ENCODE measurements around the gene DNER.

Gene DNER

DNA sequence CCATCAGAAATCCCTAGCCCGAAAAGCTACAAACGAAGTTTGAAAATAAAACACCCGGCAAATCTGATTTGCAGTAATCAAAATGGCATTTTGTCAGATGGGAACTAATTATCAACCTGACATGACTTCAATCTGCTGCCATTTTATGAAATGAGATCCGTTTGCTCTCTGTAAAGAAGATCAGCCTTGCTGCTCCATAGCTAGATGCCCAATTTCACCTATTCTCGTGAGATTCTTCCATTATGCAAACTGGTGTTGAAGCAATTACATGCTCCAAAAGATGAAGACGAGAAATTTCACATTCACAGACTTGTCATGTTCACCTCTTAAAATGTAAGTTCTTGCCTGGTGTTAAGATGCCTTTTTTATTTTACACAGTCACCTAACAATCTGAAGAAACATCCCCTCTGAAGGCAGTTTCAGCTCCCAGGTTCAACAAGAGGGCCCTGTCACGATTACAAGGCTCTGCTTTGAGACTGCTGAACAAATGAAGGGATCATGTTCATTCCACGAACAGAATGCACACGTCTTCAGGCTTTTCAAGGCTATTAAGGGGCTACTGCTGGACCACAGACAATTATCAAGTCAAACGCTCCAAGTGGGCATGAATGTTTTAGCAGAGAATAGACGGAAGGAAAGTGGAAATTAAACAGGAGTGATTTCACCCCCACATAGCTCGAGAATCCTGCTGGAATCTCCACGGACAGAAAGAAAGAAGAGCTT is 270.6 kb downstream of the DNER start:
- DNase-seq (ENCODE audit: low read depth in 2 of 2): no peak

DNA sequence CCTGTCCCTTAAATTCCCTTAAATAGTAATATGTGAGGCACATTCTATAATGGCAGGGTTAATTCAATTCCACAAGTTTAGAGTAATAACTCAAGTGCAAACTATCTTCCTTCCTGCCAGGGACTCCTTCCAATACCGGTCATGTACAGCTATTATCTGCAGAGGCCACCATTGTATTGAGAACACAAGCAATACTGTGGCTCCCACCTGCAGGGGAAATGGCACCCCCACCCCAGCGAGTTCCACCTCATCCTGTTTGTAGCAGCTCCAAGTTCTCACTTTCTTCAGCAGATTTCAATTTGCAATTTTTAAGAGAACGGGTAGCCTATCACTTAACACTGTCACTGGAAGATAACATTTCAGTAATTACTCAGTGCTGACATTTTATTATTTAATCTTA is 271.2 kb downstream of the DNER start:
- no peak for DNase-seq (ENCODE audit: low read depth in 2 of 2)

DNA sequence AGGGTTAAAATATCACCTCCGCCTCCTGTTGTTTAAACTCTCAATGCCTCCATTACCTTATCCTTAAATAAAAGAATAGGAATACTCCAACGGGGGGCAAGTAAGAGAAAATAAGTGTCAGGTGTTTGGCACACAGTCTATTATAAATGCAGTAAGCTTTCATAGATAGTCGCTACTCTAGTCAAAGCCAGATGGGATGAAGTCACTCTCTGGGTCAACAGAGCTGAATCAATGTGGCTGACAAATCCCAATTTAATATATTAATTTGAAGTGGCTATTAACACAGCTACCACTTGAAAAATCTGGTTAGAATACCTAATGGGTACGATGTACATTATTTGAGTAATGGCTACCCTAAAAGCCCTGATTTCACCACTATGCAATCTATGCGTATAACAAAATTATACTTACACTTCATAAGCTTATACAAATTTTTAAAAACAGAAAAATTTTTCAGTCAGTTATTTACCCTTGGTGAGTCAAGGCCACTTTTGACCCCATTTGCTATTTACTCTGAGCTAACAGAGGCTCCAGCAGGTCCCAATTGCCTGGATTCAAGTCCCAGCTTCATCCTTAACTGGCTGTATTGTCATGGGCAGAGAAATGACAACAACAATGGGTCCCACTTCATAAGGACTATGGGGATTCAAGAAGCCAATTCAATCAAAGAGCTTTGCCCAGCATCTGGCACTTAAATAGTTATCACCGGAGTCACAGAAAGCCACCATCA is 275.8 kb downstream of the DNER start:
- DNase-seq (ENCODE audit: low read depth in 2 of 2): no peak

DNA sequence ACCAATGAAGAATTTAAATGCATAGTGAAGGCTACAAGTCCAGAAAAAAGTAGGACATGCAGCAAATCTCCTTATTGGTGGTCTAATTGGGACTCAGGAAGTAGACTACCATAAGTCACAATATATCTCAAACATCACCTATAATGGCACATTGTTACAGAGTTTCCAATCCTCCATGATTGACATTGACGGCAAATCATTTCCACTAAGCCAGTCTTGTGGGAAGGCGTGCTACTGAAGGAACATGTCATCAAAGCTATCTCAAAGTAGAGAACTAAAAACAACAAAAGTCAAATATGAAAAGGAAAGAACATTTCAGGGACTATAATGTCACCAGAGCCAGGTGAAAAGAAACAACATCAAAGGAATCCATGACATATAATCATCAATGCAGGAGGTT is 276.9 kb downstream of the DNER start:
- no peak for DNase-seq (ENCODE audit: low read depth in 2 of 2)

DNA sequence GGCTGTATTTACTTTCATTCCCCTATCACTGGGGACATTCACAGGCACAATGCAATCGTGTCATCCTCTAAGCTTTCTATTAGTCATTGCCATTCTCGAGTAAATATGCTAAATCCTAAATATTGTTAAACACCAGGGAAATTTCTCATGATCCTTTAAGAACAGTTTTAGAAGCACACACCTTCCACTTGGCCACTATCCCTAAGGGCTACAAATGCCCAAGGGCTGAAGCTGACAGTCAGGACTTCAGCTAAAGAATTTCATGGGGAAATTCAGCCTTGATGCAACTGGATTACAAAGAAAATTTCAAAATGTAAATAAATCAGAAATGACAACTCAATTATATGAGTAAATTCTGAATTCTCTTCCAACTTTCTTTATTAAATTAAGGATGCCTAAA is 280.2 kb downstream of the DNER start:
- no peak for DNase-seq (ENCODE audit: low read depth in 2 of 2)

DNA sequence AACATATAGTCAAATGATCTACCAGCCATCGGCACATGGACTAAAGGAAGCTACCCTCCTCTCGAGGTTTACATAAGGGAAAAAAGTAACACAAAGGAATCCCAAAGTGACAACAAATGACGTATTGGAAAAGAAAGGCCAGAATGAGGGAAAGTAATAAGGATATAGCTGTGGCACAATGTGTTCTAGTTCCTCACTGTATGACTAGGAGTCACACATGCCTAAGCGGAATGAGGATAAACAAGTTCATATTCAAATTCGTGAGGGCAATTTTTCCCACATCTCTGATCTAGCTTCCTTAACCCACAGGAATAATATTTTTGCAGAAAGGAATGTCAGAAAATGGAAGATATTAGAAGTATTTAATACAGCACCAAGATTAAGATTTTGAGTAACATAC is 281.0 kb downstream of the DNER start:
- DNase-seq (ENCODE audit: low read depth in 2 of 2): no peak

DNA sequence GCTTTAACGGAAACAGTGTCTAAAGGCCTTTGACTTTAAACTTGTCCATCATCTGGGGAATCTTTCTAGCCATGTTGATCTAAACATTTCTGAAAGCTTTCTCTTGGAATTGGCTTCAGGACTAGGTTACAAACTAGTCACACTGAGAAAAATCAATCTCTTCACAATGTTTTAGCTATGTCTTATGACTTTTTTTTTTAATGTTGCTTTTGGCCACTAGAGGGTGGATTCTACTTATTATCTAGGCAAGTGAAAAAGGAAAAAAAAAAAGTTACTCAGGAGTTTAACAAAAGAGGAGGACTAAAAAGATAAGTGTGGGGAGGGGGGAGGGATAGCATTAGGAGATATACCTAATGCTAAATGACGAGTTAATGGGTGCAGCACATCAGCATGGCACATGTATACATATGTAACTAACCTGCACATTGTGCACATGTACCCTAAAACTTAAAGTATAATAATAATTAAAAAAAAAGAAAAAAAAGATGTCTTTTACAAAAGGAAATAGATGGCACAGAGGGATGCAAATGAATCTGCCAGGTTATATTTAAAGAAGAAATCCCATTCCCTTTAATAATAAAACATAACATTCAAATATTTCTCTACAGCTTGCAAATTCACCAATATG is 282.9 kb downstream of the DNER start:
- DNase-seq (ENCODE audit: low read depth in 2 of 2): no peak

DNA sequence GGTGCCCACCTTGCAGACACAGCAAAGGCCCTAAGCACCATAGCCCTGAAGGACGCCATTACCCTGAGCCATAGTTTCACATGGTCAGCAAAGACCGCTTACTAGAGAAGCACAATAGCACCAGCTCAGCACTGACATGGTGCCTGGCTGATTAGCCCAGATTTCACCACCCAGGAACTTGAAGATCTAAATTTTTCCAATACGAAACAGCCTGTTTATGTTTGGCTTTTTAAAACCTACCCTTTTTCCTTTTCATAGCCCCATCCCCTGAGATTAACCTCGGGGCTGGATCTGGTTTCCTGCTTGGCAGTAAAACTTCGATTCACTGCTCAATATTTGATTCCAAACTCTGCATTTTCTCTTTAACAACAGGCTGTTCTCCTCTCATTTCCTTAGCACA is 284.8 kb downstream of the DNER start:
- no peak for DNase-seq (ENCODE audit: low read depth in 2 of 2)

DNA sequence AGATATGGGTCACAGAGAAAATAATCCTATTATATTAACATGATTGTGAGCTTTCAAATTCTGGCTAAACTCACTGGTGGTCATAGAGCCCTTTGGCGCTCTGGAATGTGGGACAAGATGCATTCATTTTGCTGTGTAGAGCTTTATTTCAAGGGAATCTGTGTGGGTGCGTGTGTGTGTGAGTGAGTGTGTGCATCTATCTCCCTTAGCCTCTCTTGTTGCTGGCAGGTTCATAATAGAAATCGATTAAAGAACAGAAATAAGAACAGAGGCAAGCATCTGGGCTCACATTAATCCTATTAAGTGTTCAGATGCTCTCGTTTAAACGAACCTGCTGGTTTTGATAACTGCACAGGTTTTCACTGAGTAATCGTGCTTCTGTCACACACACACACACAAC is 287.9 kb downstream of the DNER start:
- DNase-seq (ENCODE audit: low read depth in 2 of 2): no peak

DNA sequence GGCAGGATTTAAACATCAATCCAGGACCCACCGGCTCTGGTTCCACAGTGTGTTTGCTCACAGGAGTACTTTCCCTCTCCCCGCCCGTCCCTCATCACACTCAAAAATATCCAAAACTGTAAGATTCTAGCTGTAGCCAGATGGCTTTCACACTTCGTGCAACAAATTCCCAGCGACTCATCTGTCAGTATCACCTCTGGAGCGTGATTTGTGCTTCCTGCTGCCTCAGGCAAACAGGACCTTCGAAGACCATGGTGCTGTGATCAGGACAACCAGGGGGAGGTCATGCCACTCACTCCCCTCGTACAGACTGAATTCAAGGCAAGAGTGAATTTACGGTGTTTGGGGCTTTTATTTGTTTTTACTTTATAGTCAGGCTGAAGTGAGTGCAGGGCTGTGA is 288.8 kb downstream of the DNER start:
- DNase-seq (ENCODE audit: low read depth in 2 of 2): no peak

DNA sequence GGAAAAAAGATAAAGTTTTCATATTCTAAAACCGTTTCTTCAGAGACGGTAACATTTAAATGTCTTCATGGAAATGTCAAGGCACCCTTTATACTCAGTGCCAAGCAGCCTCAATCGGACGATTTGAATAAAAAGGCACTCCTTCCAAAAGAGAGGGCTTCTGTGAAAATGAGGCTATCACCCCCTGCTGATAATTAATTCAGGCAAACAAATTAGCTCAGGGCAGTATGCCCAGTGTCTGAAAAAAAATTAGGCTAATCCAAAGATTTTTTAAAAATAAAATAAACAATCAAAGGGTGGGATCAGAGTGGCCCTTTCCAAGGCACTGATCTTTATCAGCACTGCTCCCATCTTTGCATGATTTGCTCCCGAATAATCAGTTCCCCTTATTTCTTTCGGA is 292.3 kb downstream of the DNER start:
- no peak for DNase-seq (ENCODE audit: low read depth in 2 of 2)

DNA sequence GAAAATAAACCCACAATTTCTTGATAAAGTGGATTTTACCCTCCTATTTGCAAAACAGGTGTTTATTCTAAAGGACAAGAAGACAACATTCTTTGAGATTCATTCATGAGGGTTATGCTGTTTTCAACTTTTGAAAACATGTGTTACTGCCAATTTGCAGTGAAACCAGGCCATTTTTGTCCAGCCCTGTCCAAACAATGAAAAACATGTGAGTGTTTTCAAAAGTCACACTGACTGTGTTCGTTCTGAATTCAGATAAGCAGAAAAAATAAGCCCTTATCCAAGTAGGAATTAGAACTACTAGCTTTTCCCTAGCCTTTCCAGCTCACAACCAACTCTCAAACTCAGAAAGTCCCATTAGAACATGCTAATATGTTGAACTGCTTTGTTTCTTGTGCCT is 295.2 kb downstream of the DNER start:
- no peak for DNase-seq (ENCODE audit: low read depth in 2 of 2)

DNA sequence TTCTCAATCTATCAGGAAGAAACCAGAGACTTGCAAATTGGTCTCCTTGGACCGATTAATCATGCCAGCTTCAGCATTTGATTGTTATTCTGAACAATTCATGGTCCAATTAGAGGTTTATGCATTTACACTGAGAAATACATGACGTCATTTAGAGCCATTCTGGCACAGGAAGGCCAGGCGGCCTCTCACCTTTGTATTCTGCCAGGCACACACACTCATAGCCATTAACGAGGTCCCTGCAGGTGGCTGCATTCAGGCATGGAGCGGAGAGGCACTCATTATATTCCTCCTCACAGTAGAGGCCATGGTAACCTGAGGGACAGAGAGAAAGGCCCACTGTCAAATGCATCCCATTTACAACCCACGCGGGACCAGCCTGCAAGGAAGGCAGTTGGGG is 296.4 kb downstream of the DNER start:
- no peak for DNase-seq (ENCODE audit: low read depth in 2 of 2)

DNA sequence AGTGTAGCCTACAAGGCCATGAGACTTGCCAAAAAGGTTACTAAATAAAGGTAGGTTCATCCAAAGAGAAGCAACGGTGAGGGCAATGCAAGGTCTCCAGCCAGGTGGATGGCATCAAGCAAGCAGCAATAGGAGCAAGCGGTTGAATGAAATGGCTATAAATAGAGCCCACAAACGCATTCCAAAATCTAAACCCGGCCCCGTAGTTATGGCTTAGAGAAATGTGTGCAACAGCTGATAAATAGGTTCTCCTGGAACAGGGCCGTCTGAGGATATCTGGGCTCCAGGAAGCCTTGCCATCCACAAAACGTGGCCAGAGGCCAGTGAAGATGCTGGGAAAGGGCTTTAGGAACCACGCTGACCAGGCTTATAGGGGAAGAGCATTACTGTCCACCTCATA is 297.2 kb downstream of the DNER start:
- DNase-seq (ENCODE audit: low read depth in 2 of 2): no peak

DNA sequence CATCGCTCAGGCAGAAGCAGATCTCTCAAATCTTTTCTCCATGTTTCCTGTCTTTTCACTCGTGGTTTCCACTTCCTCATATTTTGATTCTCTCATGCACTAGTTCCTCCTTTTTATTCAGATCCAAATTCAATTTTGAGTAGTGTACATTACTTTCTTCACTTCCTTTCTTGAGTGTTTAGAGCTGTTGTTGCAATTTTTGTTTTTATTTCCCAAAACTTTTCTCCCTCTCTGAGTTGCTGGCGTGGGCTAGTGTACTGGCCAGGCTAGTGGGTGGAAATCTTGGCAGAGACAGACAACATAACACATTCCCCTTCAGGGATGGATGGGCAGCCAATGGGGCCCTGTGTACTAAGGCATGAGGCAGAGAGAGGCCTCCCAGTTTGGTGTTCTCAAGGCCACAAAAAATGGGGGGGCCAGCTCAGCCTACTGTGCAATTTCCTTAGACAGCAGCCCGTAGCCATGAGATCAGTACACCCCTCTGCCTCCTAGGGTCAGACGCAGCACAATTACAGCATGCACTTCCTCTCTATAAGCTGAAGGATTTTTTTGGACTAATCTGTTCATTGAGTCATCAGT is 298.1 kb downstream of the DNER start:
- DNase-seq (ENCODE audit: low read depth in 2 of 2): no peak

DNA sequence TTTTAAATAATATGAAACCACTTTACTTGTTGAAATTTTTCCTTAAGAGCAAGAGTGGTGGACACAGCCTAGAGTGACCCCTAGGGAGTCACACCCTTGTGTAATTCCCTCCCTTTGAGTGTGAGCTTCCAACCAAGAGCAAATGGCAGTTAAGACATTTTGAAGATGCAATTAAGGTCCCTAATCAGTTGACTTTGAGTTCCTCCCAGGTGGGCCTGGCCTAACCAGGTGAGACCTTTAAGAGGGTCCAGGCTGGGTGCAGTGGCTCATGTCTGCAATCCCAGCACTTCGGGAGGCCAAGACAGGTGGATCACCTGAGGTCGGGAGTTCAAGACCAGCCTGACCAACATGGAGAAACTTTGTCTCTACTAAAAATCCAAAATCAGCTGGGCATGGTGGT is 299.7 kb downstream of the DNER start:
- DNase-seq (ENCODE audit: low read depth in 2 of 2): no peak

DNA sequence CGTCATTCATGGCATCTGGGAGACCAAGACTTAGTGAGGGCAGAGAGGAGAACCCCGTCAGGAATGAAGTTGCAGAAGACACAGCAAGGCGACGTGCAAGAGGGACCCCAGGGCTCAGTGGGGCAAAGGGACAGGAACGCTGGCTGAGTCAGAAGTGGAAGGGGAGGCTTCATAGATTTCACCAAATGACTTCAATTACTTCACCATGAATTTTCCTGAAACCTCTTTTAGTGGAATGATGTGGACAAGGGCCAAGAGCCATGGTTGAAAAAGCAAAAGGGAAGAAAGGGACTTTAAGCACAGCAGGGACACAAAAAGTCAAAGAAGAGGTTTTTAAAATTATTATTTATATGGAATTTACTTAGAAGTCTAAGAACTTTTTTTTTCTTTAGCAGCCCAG is 301.7 kb downstream of the DNER start:
- no peak for DNase-seq (ENCODE audit: low read depth in 2 of 2)

DNA sequence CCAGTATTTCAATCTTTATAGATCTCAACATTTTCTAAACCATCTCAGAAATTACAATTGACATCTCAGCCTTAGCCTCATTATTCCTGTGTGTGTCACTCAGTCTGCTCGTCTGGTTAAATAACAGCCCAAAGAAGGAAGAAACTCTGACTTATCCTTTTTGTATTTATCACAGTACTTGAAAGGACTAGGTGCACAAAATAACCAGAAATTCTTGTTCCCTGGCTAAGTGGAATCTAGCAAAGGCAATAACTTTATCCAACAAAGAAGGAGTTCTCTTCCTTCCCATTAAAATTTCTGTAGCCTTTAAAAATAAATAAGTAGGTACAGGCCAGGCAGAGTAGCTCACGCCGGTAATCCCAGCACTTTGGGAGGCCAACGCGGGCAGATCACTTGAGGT is 303.4 kb downstream of the DNER start:
- no peak for DNase-seq (ENCODE audit: low read depth in 2 of 2)

DNA sequence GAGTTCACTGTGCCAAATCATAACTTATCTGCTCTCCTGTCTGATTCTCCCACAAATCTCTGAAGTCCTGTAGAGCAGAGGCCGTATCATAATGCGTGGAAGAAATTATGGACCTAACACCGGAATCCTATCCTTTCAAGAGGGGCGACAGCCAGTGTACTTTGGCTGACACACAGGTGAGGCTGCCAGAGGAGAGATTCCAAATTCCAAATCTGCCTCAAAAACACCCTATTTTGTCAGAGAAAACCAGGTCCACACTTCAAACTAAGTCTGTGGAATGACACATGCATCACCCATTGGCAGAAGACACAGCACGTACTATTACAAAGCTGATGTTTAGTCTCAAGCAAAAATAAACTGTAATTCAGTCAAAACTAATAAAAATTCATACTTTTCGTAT is 304.1 kb downstream of the DNER start:
- no peak for DNase-seq (ENCODE audit: low read depth in 2 of 2)

DNA sequence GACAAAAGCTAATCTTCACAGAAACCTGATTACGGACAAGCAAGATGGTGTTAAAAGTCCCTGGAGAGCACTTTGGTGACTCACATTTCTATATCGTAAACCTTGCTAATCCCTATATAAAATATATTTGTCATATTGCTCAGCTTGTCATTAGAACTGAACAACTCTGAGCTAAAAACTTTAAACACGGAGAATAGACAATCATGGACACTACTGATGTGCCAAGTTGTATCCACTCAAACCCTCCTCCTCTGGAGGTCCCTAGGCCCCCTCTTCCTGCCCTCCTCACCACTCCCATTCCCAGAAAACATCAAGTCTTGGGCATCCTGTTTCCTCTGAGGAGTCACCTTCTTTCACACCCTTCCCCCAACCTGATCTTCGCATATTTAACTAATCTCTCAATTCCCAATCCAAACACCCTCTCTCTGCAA is 304.6 kb downstream of the DNER start:
- no peak for DNase-seq (ENCODE audit: low read depth in 2 of 2)

DNA sequence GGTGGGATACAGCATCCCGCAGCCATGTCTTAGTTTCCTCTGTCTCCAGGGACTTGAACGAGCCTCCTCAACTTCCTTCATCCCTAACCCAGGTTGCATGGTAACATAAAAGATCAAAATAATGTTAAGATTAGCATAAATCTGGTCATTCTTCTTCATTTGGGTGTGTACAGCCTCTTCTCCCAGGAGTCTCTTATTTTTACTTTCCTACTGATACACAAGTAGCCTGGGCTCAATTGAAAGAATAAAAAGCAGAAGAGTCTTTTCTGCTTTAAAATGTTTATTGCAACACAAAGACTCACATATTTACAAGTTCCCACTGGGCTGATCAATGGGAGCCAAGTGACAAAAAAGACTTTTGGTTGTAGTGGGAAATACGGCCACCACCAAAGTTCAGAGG is 305.4 kb downstream of the DNER start:
- no peak for DNase-seq (ENCODE audit: low read depth in 2 of 2)

DNA sequence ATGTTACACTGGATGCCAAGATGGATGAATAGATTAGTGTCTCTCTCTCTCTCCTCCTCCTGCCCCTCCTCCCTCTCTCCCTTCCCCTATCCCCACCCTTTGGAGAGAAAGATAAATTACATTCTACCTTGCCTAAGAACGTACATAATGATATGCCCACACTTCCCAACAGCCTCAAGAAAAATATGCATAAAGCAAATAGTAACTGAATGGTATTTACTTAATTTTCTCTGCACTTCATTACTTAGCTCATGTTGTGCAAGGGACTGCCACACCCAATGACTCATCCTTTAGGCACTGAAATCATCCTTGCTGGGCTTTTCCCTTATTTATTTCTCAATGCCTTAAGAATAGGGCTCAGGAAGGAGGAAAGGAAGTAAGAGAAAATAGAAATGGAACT is 306.0 kb downstream of the DNER start:
- no peak for DNase-seq (ENCODE audit: low read depth in 2 of 2)

DNA sequence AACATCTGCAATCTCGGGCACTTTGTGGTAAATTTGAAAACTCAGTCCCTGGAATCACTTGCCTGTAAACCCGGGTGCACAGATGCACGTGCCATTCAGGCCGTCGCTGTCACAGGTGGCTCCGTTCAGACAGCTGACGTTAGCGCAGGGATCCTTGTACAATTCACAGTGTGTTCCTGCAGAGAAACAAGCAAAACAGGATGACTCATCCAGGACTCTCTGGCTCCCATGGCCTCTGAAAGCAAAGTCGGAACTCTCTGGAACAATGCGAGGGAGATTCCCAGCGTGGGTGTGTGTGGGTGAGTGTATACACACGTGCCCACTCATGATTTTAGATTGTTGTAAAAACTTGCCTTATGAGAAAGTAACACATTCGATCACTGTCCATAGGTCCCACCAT is 307.2 kb downstream of the DNER start:
- no peak for DNase-seq (ENCODE audit: low read depth in 2 of 2)
